ENCODE results near the gene HS1BP3.

Gene HS1BP3, protein sequence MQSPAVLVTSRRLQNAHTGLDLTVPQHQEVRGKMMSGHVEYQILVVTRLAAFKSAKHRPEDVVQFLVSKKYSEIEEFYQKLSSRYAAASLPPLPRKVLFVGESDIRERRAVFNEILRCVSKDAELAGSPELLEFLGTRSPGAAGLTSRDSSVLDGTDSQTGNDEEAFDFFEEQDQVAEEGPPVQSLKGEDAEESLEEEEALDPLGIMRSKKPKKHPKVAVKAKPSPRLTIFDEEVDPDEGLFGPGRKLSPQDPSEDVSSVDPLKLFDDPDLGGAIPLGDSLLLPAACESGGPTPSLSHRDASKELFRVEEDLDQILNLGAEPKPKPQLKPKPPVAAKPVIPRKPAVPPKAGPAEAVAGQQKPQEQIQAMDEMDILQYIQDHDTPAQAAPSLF

DNA sequence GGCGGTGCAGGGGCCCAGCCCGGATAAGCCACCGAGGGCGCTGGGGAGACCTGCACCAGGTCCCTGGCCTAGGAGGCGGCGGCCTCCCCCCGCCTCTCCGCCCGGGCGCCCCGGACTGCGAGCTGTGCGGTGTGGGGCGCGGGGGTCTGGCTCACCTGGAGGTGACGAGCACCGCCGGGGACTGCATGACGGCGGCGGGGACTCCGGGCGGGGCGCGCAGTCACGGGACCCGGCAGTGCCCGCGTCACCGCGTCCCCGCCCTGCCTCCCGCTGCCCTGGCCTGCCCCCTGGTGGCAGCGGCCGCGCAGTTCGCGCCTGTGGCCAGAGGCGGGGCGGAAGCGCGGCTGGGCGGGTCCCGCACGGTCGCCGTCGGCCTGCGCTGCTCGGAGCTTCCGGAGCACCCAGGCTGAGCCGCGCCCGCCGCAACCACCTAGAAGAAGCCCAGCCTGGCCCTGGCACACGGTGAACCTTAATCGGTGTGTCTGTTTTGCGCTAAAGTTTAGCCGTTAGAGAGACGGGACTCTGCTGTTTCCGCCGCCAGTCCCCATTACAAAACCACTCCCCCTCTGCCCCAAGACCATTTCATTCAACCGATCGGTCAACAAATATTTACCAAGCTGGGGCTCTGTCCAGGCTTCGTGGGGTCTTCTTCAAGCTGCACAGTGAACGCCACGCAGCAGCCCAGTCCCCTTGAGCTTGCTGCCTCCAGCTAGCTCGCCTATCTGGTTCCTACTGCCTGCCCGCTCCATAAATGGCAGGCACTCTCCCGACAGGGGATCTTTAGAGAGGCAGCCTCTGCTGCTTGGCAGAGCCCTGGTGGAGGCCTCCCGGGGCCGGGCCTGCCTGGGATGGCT, at the start of gene HS1BP3:
HS1BP3 (minus strand) TSS at position 222 of the 854 bp plus-strand sequence; CDS start at position 187, 35 bp downstream.
- no peaks in the 10 kb centered on the region for H3K9me3 Mint-ChIP-seq
- no peaks in the 10 kb centered on the region for H3K36me3 Mint-ChIP-seq (ENCODE audit: low read depth)
- TF ChIP-seq, protein P1, sequence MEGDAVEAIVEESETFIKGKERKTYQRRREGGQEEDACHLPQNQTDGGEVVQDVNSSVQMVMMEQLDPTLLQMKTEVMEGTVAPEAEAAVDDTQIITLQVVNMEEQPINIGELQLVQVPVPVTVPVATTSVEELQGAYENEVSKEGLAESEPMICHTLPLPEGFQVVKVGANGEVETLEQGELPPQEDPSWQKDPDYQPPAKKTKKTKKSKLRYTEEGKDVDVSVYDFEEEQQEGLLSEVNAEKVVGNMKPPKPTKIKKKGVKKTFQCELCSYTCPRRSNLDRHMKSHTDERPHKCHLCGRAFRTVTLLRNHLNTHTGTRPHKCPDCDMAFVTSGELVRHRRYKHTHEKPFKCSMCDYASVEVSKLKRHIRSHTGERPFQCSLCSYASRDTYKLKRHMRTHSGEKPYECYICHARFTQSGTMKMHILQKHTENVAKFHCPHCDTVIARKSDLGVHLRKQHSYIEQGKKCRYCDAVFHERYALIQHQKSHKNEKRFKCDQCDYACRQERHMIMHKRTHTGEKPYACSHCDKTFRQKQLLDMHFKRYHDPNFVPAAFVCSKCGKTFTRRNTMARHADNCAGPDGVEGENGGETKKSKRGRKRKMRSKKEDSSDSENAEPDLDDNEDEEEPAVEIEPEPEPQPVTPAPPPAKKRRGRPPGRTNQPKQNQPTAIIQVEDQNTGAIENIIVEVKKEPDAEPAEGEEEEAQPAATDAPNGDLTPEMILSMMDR (IDR thresholded peaks at IDR 0.05; ENCODE audit: unreplicated experiment in 3 of 3): peak; percentile 96 to 97 (median 97)
- peak within 1 kb of the TSS; percentile 90 to 98 (median 95) for H3K4me3 Mint-ChIP-seq
- H3K27me3 Mint-ChIP-seq (ENCODE audit: low read depth): peaks cover 29% of the 10 kb centered on the region
- peaks cover 27% of the 10 kb centered on the region for H3K4me1 Mint-ChIP-seq
- peak within 1 kb of the TSS; percentile 83 to 95 (median 95) for H3K27ac Mint-ChIP-seq

DNA sequence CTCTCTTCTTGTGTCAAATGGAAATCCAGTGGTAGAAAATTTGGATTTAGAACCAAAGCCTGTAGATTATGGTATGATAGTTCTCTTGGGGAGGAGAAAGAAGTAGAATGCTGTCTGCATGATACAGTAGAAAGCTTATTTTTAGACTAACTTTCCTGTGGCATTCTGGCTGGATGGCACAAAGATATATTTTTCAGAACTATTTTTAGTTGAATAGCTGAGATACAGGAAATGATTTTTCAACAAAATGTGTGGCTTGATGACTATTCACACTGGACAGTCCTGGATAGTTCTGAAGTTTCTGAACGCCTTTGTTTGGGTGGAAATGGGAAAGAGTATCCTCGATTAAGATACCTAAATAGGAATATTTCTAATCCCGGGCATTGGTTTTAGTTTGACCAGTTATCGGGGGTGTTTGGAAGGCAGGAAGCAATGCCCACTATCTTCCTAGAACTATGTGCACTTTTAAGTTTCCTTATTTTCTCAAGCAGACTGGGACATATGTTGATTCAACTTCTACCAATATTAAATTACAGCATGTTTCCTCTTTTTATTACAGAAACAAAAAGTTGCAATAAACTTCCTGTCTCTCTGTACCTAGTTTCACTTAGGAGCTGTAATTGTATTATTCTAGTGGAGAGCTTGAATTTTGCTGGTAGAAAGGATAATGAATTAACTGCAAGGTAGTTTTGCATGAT, 48.2 kb upstream of the HS1BP3 start:
- H3K36me3 Mint-ChIP-seq (ENCODE audit: low read depth): peaks cover 8% of the 10 kb centered on the region
- H3K4me3 Mint-ChIP-seq: no peak overlapping the region
- TF ChIP-seq, protein P1 (IDR thresholded peaks at IDR 0.05; ENCODE audit: unreplicated experiment in 3 of 3): no peak
- no peaks in the 10 kb centered on the region for H3K27me3 Mint-ChIP-seq (ENCODE audit: low read depth)
- H3K4me1 Mint-ChIP-seq: peaks cover 10% of the 10 kb centered on the region
- no peaks in the 10 kb centered on the region for H3K9me3 Mint-ChIP-seq
- no peak overlapping the region for H3K27ac Mint-ChIP-seq

DNA sequence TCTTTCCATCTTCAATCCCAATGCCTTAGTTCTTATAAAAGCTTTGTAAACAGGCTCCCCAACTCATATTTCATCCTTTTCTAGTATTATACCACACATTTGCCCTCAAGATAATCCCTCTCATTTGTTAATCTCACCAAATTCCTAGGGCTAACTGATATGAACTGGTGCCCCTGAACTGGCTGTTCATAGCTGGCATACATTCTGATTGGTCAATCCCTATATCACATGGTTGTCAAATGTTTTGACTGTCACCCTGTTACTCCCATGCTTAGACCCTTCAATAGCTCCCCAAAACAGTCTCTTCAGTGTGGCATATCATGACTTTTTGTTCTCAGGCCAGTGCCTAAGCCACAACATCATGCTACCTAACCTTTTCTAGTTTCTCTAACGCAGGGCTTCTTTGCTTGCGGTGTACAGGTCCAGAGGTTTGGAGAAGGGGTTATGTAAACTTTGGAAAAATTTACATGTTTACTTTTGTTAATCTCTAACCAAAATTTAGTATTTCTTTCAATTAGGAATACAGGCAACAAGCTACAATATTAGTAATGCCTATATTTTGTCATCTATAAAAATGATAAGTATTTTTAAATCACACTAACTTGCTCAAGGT, 46.5 kb upstream of the HS1BP3 start:
- no peaks in the 10 kb centered on the region for H3K27me3 Mint-ChIP-seq (ENCODE audit: low read depth)
- TF ChIP-seq, protein P1 (IDR thresholded peaks at IDR 0.05; ENCODE audit: unreplicated experiment in 3 of 3): no peak
- H3K4me3 Mint-ChIP-seq: no peak overlapping the region
- H3K4me1 Mint-ChIP-seq: peaks cover 10% of the 10 kb centered on the region
- no peak overlapping the region for H3K27ac Mint-ChIP-seq
- H3K9me3 Mint-ChIP-seq: no peaks in the 10 kb centered on the region
- peaks cover 8% of the 10 kb centered on the region for H3K36me3 Mint-ChIP-seq (ENCODE audit: low read depth)

DNA sequence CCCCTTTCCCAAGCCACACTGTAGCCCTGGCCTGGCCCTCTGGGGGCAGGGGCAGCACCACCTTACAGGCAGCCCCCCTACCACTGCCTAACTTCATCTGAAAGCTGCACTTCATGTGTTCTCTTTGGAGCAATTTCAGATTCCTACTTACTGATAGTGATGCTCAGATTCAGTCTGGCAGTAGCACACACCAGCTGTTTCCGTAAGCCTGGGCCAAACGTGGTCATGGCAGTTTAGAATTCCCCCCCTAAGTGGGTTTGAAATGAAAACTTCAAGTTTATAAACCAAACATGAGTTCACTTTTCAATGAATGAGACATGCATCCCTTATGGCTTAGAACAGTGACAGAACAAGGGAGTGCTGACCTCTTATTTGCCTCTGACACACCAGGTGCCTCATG, 45.5 kb upstream of the HS1BP3 start:
- no peaks in the 10 kb centered on the region for H3K27me3 Mint-ChIP-seq (ENCODE audit: low read depth)
- TF ChIP-seq, protein P1 (IDR thresholded peaks at IDR 0.05; ENCODE audit: unreplicated experiment in 3 of 3): no peak
- H3K4me3 Mint-ChIP-seq: no peak overlapping the region
- H3K4me1 Mint-ChIP-seq: peaks cover 10% of the 10 kb centered on the region
- H3K9me3 Mint-ChIP-seq: no peaks in the 10 kb centered on the region
- H3K27ac Mint-ChIP-seq: no peak overlapping the region
- peaks cover 6% of the 10 kb centered on the region for H3K36me3 Mint-ChIP-seq (ENCODE audit: low read depth)

DNA sequence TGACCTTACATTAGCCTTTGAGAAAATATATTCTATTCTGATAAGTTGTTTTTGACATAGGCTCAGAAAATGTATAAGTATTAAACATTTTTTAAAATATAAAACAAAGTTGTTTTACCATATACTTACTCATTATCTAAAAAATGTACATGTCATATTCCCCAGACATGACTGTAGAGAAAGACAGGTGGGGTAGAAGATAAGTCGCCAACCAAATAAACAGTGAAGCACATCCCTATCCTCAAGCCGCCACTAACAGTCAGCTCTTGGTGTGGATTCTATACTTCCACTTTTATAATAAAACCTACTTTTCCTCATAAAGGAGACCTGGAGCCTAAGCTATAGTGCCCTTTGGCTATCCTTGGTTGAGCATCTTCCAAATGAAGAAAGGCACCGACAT, 42.4 kb upstream of the HS1BP3 start:
- TF ChIP-seq, protein P1 (IDR thresholded peaks at IDR 0.05; ENCODE audit: unreplicated experiment in 3 of 3): no peak
- H3K27ac Mint-ChIP-seq: no peak overlapping the region
- no peaks in the 10 kb centered on the region for H3K27me3 Mint-ChIP-seq (ENCODE audit: low read depth)
- no peaks in the 10 kb centered on the region for H3K9me3 Mint-ChIP-seq
- H3K36me3 Mint-ChIP-seq (ENCODE audit: low read depth): peaks cover 13% of the 10 kb centered on the region
- H3K4me3 Mint-ChIP-seq: no peak overlapping the region
- peaks cover 7% of the 10 kb centered on the region for H3K4me1 Mint-ChIP-seq

Data from nephron (organoid).